ENCODE results near the gene PFKFB2.

Gene PFKFB2

GRCh38 chr1:207101720-207102119 lies 48.6 kb downstream of the PFKFB2 start:
- H3K27ac ChIP-seq = no peak overlapping the region
- H3K4me1 ChIP-seq = no peaks in the 10 kb centered on the region
- intact Hi-C loops (cut with DNase I; ENCODE audit: low total_unique reads) = no loop called here
- H3K36me3 ChIP-seq = no peaks in the 10 kb centered on the region
- H3K9me3 ChIP-seq = no peaks in the 10 kb centered on the region
- DNase-seq = no peak
- H3K27me3 ChIP-seq = peaks cover 0 to 2% of the 10 kb centered on the region in 2 donors
- no peak overlapping the region for H3K4me3 ChIP-seq
- TF ChIP-seq CTCF (IDR thresholded peaks at IDR 0.05) = no peak

GRCh38 chr1:207102146-207102545 lies 49.1 kb downstream of the PFKFB2 start:
- H3K9me3 ChIP-seq = no peaks in the 10 kb centered on the region
- no peak for TF ChIP-seq CTCF (IDR thresholded peaks at IDR 0.05)
- H3K27me3 ChIP-seq = no peaks in the 10 kb centered on the region
- H3K27ac ChIP-seq = no peak overlapping the region
- H3K4me1 ChIP-seq = no peaks in the 10 kb centered on the region
- DNase-seq = no peak
- intact Hi-C loops (cut with DNase I; ENCODE audit: low total_unique reads) = no loop called here
- no peak overlapping the region for H3K4me3 ChIP-seq
- no peaks in the 10 kb centered on the region for H3K36me3 ChIP-seq

- DNase-seq = no peak
- Histone ChIP-seq H3K4me3 (no peak overlapping the region), H3K27me3 (no peaks in the 10 kb centered on the region), H3K27ac (no peak overlapping the region), H3K36me3 (no peaks in the 10 kb centered on the region), H3K4me1 (no peaks in the 10 kb centered on the region), H3K9me3 (no peaks in the 10 kb centered on the region)
- TF ChIP-seq CTCF (IDR thresholded peaks at IDR 0.05) = no peak
- intact Hi-C loops (cut with DNase I; ENCODE audit: low total_unique reads) = no loop called here
Measured at GRCh38 chr1:207102659-207103058, 49.6 kb downstream of the PFKFB2 start.

GRCh38 chr1:207103892-207104373 lies 50.9 kb downstream of the PFKFB2 start, which contains the start of gene C4BPA:
TSS of gene C4BPA (plus strand) at chr1:207104233. CDS start at chr1:207113026, 8,793 bp downstream.
- H3K9me3 ChIP-seq = no peaks in the 10 kb centered on the region
- peaks cover 0 to under 1% of the 10 kb centered on the region in 2 donors for H3K27me3 ChIP-seq
- H3K27ac ChIP-seq = no peak within 1 kb of the TSS
- H3K4me3 ChIP-seq = no peak within 1 kb of the TSS
- no peak for TF ChIP-seq CTCF (IDR thresholded peaks at IDR 0.05)
- DNase-seq = no peak
- intact Hi-C loops (cut with DNase I; ENCODE audit: low total_unique reads) = no loop called here
- H3K36me3 ChIP-seq = no peaks in the 10 kb centered on the region
- H3K4me1 ChIP-seq = no peaks in the 10 kb centered on the region

DNA sequence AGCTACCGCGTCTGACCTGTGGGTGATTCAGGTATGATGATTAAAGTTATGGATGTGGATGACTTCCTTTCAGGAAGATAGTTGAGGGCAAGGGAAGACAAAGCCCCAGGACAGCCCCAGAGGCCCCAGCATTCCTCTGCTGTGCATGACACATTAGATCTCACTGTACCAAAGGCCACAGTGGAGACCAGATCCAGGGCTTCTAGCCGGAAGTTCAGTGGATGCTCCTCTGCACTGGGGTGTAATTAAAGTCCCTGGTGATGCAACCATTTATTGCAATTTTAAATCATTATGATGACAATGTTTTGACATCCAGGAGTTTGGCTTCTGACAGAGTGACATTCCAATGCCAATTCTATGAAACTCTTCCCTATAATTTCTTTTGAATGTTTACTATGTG lies 55.9 kb downstream of the PFKFB2 start:
- intact Hi-C loops (cut with DNase I; ENCODE audit: low total_unique reads) = no loop called here
- H3K36me3 ChIP-seq = no peaks in the 10 kb centered on the region
- no peak overlapping the region for H3K27ac ChIP-seq
- no peaks in the 10 kb centered on the region for H3K9me3 ChIP-seq
- TF ChIP-seq CTCF (IDR thresholded peaks at IDR 0.05) = no peak
- H3K27me3 ChIP-seq = peaks cover 0 to 4% of the 10 kb centered on the region in 2 donors
- no peaks in the 10 kb centered on the region for H3K4me1 ChIP-seq
- no peak for DNase-seq
- no peak overlapping the region for H3K4me3 ChIP-seq
